ENCODE data around the gene KLHL17.
A peak's percentile ranks its signal among the peaks of the same experiment; 100 is the strongest.

Gene KLHL17

GRCh38 chr1:920521-920920, 39.9 kb upstream of the KLHL17 start:
- no peak for DNase-seq
- intact Hi-C loops (cut with DNase I) = no loop called here

DNA sequence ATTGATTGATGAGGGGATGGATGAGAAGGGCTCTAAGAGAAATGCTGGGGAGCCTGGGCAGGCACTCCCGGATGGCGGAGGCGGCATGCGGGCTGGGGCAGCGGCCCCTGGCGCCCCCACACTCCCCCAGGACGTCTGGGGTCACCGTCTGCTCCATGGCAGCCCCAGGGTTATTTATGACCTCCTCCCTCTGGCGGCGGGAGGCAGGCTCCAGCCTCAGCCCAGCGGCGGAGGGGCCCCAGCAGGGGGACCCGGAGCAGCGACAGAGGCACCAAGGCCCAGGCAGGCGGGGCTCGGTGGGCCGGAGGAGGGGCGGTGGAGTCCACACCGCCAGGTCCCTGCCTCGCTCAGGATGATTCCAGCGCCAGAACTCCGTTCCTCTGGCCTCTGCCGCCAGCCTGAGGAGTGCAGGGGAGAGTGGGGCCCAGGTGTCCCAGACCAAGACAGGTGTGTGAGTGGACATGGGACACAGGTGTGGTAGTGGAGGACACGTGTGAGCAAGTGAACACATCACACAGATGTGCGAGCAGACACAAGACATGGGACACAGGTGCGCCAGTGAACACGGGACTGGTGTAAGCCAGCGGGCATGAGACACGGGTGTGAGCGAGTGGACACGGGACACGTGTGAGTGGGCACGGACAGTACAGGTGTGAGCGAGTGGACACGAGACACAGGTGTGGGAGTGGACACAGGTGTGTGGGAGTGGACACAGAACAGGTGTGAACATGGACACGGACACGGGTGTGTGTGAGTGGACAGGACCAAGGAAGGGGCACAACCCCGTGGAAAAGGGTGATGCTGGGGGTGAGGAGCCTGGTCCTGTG, 39.2 kb upstream of the KLHL17 start:
- DNase-seq = peak in 39 of 42 donors; percentile 38 to 86 (median 64)
- intact Hi-C loops (cut with DNase I) = no loop called here

- DNase-seq = peak; percentile 32 to 92 (median 82)
- intact Hi-C loops (cut with DNase I) = no loop called here
Measured at GRCh38 chr1:923131-923990, 37.0 kb upstream of the KLHL17 start, which contains the start of gene SAMD11. TSS of gene SAMD11 (plus strand) at chr1:923923. CDS start at chr1:924432, 509 bp downstream.

DNA sequence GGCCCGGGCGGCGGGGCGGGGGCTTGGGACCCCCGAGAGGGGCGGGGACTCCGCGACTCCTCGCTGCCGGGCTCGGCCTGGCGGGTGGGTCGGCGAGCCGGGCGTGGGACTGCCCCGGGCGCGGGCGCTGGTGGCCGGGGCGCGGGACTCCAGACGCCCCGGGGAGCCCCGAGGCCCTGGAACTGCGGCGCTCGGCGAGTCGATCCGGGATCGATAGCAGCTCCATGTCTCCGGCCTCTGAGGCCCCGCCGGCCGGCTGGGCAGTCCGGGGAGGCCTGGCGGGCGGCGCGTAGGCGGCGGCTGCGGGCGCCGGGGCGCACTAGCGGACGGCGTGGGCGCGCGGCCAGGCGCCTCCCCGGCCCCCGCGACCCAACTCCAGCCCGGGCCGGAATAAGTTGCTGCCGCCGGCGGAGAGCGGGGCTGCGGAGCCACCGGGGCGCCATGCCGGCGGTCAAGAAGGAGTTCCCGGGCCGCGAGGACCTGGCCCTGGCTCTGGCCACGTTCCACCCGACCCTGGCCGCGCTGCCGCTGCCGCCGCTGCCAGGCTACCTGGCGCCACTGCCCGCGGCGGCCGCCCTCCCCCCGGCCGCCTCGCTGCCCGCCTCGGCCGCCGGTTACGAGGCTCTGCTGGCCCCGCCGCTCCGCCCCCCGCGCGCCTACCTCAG, 36.3 kb upstream of the KLHL17 start:
- no peak for DNase-seq
- intact Hi-C loops (cut with DNase I) = no loop called here

- intact Hi-C loops (cut with DNase I) = no loop called here
- DNase-seq = no peak
Measured at GRCh38 chr1:924656-925560, 35.5 kb upstream of the KLHL17 start.

DNA sequence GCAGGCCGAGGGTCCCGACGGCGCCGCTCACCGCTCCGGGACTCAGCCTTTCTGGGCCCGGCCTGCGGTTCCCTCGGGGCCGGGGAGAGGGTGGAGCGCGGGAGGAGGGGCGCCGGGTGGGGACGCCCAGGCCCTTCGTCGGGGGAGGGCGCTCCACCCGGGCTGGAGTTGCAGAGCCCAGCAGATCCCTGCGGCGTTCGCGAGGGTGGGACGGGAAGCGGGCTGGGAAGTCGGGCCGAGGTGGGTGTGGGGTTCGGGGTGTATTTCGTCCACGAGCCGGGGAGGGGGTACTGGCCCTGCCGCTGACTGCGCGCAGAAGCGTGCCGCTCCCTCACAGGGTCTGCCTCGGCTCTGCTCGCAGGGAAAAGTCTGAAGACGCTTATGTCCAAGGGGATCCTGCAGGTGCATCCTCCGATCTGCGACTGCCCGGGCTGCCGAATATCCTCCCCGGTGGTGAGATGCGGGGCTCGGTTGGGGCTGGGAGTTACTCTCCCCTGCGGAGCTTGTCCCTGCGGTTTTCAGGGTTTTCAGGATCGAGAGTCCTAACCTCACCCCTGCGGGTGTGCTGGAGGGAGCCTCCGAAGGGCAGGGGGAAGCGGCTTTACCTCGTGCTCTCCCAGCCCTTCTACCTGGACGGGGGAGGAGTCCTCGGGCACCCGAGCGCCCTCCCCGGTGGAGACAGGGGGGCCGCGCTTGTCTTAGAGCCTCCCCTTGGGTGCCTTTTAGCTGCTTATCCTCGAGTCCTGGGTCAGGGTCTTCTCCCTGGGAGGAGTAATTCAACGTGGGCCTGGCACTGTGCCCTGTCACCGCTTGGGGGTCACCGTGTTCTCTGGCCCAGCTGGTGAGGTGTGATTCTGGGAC, 34.6 kb upstream of the KLHL17 start:
- intact Hi-C loops (cut with DNase I) = no loop called here
- no peak for DNase-seq

GRCh38 chr1:927234-927633, 33.1 kb upstream of the KLHL17 start:
- no peak for DNase-seq
- intact Hi-C loops (cut with DNase I) = no loop called here

- DNase-seq = no peak
Measured at GRCh38 chr1:927748-928147, 32.6 kb upstream of the KLHL17 start.

DNA sequence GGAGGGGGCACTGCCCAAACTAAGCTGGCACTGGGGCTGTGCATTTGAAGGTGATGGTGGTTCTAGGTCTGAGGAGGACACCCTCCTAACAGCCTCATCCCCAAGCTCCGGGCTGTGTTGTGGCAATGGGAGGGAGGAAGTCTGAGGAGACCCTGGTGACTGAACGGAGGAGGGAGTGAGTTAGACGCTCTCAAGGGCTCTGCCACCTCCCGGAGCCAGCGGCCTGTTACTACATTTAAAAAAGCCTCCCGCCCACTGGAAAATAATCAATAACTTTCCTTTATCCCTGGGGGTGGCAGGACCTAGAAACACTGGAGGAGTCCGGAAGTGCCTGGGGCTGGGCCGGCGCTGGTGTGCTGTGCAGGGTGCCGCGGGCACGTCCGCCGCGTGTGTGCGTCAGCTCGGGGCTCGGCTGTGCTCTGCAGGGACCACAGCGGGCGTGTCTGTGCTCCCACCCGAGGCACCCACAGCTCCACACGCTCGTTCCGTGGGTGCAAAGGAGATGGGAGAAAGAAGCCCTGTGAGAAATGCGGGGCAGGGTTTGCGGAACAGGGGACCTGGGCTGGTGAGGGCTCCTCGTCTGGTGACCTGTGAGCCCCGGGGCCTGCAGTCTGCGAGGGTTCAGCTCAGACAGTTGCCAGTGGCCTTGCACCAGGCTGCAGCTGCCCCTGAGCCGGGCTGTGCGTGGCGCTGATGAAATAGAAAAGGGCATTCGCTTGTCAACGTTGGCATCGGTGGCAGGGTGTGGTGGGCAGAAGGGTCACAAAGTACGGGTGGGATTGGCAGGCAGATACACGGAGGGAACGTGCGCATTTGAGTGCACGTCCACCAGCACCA, 31.3 kb upstream of the KLHL17 start:
- intact Hi-C loops (cut with DNase I) = no loop called here
- DNase-seq = no peak

More at GRCh38 chr1:927748-928147, 32.6 kb upstream of the KLHL17 start:
- intact Hi-C loops (cut with DNase I) = no loop called here

DNA sequence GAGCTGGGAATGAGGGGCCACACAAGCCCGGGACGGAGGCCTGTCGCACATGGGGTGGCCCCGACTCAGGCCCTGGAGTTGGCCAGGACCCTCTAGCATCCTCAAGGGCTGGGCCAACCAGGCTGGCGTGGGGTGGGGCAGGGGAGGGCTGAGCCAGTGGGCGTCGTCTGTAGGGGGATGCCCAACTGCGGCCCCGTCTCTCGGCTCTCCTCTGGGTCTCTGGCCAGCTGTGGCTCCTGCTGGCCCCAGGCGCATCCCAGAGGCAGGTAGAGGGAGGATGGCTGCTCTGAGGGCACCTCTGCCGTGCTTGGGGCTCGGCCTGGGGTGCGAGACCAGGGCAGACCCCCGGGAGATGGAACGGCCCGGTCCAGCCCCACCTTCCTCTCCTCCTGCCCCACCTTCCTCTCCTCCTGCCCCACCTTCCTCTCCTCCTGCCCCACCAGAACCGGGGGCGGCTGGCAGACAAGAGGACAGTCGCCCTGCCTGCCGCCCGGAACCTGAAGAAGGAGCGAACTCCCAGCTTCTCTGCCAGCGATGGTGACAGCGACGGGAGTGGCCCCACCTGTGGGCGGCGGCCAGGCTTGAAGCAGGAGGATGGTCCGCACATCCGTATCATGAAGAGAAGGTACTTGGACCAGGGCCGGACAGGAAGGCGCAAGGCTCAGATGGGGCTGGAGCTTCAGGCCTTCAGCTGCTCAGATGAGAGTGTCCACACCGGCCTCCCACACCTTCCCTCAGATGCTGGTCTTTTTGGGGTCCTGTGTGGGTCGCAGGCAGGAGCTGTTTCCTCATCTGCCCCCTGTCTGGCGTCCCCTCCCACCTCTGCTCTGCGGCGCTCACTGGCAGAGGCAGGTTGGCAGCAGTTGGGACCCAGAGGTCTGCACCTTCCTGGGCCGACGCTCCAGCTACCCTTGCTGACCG, 30.4 kb upstream of the KLHL17 start:
- DNase-seq = no peak
- intact Hi-C loops (cut with DNase I) = no loop called here

GRCh38 chr1:930633-931138, 29.7 kb upstream of the KLHL17 start:
- no peak for DNase-seq
- intact Hi-C loops (cut with DNase I) = no loop called here

GRCh38 chr1:931380-932172, 28.8 kb upstream of the KLHL17 start:
- intact Hi-C loops (cut with DNase I) = no loop called here
- no peak for DNase-seq

GRCh38 chr1:932173-932510, 28.2 kb upstream of the KLHL17 start:
- intact Hi-C loops (cut with DNase I) = no loop called here

GRCh38 chr1:932776-933602, 27.4 kb upstream of the KLHL17 start:
- intact Hi-C loops (cut with DNase I) = no loop called here
- no peak for DNase-seq

More at GRCh38 chr1:932173-932510, 28.2 kb upstream of the KLHL17 start:
- DNase-seq = no peak
